ENCODE data around the gene PDPN.

PDPN gene, protein sequence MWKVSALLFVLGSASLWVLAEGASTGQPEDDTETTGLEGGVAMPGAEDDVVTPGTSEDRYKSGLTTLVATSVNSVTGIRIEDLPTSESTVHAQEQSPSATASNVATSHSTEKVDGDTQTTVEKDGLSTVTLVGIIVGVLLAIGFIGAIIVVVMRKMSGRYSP

GRCh38 chr1:13583595-13583965 is at the start of gene PDPN:
TSS of gene PDPN (plus strand) at chr1:13583832. CDS start at chr1:13584034, 202 bp downstream.
- no peak for TF ChIP-seq FOXM1 (IDR thresholded peaks at IDR 0.05; ENCODE audit: borderline replicate concordance, low read depth)
- TF ChIP-seq TAF1 (IDR thresholded peaks at IDR 0.05; ENCODE audit: low read depth), result no peak
- no peak for TF ChIP-seq CEBPB (IDR thresholded peaks at IDR 0.05)
- TF ChIP-seq EGR1 (IDR thresholded peaks at IDR 0.05), result no peak
- TF ChIP-seq TEAD4 (IDR thresholded peaks at IDR 0.05), result no peak
- TF ChIP-seq, protein P1, sequence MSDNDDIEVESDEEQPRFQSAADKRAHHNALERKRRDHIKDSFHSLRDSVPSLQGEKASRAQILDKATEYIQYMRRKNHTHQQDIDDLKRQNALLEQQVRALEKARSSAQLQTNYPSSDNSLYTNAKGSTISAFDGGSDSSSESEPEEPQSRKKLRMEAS (IDR thresholded peaks at IDR 0.05), result no peak
- TF ChIP-seq EP300 (IDR thresholded peaks at IDR 0.05; ENCODE audit: borderline replicate concordance), result no peak
- no peak for TF ChIP-seq YY1 (IDR thresholded peaks at IDR 0.05; ENCODE audit: low read depth)
- no peak for TF ChIP-seq USF1 (IDR thresholded peaks at IDR 0.05)
- TF ChIP-seq, protein P2, sequence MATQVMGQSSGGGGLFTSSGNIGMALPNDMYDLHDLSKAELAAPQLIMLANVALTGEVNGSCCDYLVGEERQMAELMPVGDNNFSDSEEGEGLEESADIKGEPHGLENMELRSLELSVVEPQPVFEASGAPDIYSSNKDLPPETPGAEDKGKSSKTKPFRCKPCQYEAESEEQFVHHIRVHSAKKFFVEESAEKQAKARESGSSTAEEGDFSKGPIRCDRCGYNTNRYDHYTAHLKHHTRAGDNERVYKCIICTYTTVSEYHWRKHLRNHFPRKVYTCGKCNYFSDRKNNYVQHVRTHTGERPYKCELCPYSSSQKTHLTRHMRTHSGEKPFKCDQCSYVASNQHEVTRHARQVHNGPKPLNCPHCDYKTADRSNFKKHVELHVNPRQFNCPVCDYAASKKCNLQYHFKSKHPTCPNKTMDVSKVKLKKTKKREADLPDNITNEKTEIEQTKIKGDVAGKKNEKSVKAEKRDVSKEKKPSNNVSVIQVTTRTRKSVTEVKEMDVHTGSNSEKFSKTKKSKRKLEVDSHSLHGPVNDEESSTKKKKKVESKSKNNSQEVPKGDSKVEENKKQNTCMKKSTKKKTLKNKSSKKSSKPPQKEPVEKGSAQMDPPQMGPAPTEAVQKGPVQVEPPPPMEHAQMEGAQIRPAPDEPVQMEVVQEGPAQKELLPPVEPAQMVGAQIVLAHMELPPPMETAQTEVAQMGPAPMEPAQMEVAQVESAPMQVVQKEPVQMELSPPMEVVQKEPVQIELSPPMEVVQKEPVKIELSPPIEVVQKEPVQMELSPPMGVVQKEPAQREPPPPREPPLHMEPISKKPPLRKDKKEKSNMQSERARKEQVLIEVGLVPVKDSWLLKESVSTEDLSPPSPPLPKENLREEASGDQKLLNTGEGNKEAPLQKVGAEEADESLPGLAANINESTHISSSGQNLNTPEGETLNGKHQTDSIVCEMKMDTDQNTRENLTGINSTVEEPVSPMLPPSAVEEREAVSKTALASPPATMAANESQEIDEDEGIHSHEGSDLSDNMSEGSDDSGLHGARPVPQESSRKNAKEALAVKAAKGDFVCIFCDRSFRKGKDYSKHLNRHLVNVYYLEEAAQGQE (IDR thresholded peaks at IDR 0.05; ENCODE audit: low read depth), result no peak
- no peak for TF ChIP-seq NFIC (IDR thresholded peaks at IDR 0.05)
- TF ChIP-seq ZBTB7A (IDR thresholded peaks at IDR 0.05; ENCODE audit: low read depth), result no peak

GRCh38 chr1:13535227-13535626 is 48.4 kb upstream of the PDPN start:
- TF ChIP-seq, protein P2 (IDR thresholded peaks at IDR 0.05; ENCODE audit: low read depth), result no peak
- TF ChIP-seq TCF12 (IDR thresholded peaks at IDR 0.05; ENCODE audit: low read depth) (no peak), TEAD4 (IDR thresholded peaks at IDR 0.05) (no peak), USF1 (IDR thresholded peaks at IDR 0.05) (no peak), RAD21 (IDR thresholded peaks at IDR 0.05; ENCODE audit: low read depth) (no peak), CREB1 (IDR thresholded peaks at IDR 0.05; ENCODE audit: low read depth) (no peak), EP300 (IDR thresholded peaks at IDR 0.05; ENCODE audit: borderline replicate concordance) (no peak), ZBTB7A (IDR thresholded peaks at IDR 0.05; ENCODE audit: low read depth) (no peak), TAF1 (IDR thresholded peaks at IDR 0.05; ENCODE audit: low read depth) (no peak), CEBPB (IDR thresholded peaks at IDR 0.05) (no peak), NFIC (IDR thresholded peaks at IDR 0.05) (no peak), YY1 (IDR thresholded peaks at IDR 0.05; ENCODE audit: low read depth) (no peak), FOXM1 (IDR thresholded peaks at IDR 0.05; ENCODE audit: borderline replicate concordance, low read depth) (no peak), EGR1 (IDR thresholded peaks at IDR 0.05) (no peak)
- TF ChIP-seq, protein P1 (IDR thresholded peaks at IDR 0.05), result no peak

DNA sequence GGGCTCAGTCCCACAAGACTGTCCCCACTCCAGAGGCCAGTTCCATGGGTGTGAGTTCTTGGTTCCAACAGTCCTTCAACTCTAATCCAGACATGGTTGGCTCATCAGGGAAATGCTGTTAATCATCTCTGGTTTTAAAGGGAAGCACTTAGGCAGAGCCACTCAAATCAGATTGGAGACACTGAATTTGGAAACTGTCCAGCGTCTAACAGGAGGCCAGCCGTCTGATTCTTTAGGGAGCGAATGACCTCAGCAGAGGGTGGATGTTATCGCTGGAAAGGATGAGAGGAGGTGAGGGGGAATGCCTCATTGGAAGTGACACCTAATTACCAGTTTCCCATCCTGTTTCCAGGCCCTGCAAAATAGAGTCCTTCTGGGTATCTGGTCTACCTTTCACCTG is 47.1 kb upstream of the PDPN start:
- TF ChIP-seq, protein P1 (IDR thresholded peaks at IDR 0.05), result no peak
- TF ChIP-seq EP300 (IDR thresholded peaks at IDR 0.05; ENCODE audit: borderline replicate concordance), result no peak
- TF ChIP-seq EGR1 (IDR thresholded peaks at IDR 0.05), result no peak
- TF ChIP-seq CREB1 (IDR thresholded peaks at IDR 0.05; ENCODE audit: low read depth), result no peak
- TF ChIP-seq USF1 (IDR thresholded peaks at IDR 0.05), result no peak
- TF ChIP-seq YY1 (IDR thresholded peaks at IDR 0.05; ENCODE audit: low read depth), result no peak
- TF ChIP-seq RAD21 (IDR thresholded peaks at IDR 0.05; ENCODE audit: low read depth), result no peak
- TF ChIP-seq FOXM1 (IDR thresholded peaks at IDR 0.05; ENCODE audit: borderline replicate concordance, low read depth), result no peak
- TF ChIP-seq, protein P2 (IDR thresholded peaks at IDR 0.05; ENCODE audit: low read depth), result no peak
- TF ChIP-seq TAF1 (IDR thresholded peaks at IDR 0.05; ENCODE audit: low read depth), result no peak
- TF ChIP-seq TCF12 (IDR thresholded peaks at IDR 0.05; ENCODE audit: low read depth), result no peak
- no peak for TF ChIP-seq CEBPB (IDR thresholded peaks at IDR 0.05)

Data from Ishikawa (cell line).